Activated CD4-positive, alpha-beta T cell treated with anti-CD3 and anti-CD28 coated beads, Interleukin-2, amount 10 ng/mL, durations not matched to agents 24 days and 14 days (primary cell): ENCODE measurements around the gene EFHD1. TPM values are rescaled to one million over a fixed set of nuclear protein-coding genes. Genes with fewer than 3 reads are reported as not detected.

ENCODE experiments used
- DNase-seq: peaks from one replicate; pipeline ENCODE4 v3.0.0; 2022
- H3K27ac Mint-ChIP-seq: one replicate; pipeline ENCODE4 v1.8.0; 2022; ENCODE audit warnings: mild to moderate bottlenecking, mixed read lengths
- H3K27me3 Mint-ChIP-seq: one replicate; pipeline ENCODE4 v1.8.0; 2022; ENCODE audit warnings: mixed read lengths
- H3K36me3 Mint-ChIP-seq: one replicate; pipeline ENCODE4 v1.8.0; 2022; ENCODE audit warnings: low read depth, mild to moderate bottlenecking, mixed read lengths
- H3K4me1 Mint-ChIP-seq: one replicate; pipeline ENCODE4 v1.8.0; 2021; ENCODE audit warnings: mixed read lengths
- H3K4me3 Mint-ChIP-seq: one replicate; pipeline ENCODE4 v1.8.0; 2022; ENCODE audit warnings: mild to moderate bottlenecking, moderate library complexity, mixed read lengths
- H3K9me3 Mint-ChIP-seq: one replicate; pipeline ENCODE4 v1.8.0; 2021; ENCODE audit warnings: mixed read lengths
- intact Hi-C: fragments of 100-400 bp; cut with micrococcal nuclease; formaldehyde crosslinking; loops from one replicate; pipeline ENCODE4 v1.15.1; 2023
- total RNA-seq: library from RNA; stranded (reverse); gene quantifications from 2 replicates; pipeline ENCODE4 v1.2.3, GENCODE V29; 2022

Gene EFHD1
- 0.31 and 0.49 TPM in 2 replicates for total RNA-seq

- Mint-ChIP-seq H3K4me3 (peak within 1 kb of the TSS; percentile 49), H3K9me3 (no peaks in the 10 kb centered on the region), H3K4me1 (peaks cover 5% of the 10 kb centered on the region), H3K27me3 (peaks cover 47% of the 10 kb centered on the region), H3K36me3 (peaks cover 1% of the 10 kb centered on the region), H3K27ac (no peak within 1 kb of the TSS)
- intact Hi-C loops = no loop called here
- peak; percentile 87 for DNase-seq
Measured at GRCh38 chr2:232633413-232634205, at the start of gene EFHD1. EFHD1 (plus strand) TSS chr2:232633604; CDS start chr2:232633705, 101 bp downstream.

GRCh38 chr2:232584238-232584637, 49.2 kb upstream of the EFHD1 start:
- Mint-ChIP-seq H3K9me3 (no peaks in the 10 kb centered on the region), H3K27me3 (no peaks in the 10 kb centered on the region), H3K4me1 (peaks cover 9% of the 10 kb centered on the region), H3K27ac (no peak overlapping the region), H3K4me3 (no peak overlapping the region), H3K36me3 (peaks cover 27% of the 10 kb centered on the region)
- DNase-seq = no peak
- intact Hi-C loops = no loop called here

DNA sequence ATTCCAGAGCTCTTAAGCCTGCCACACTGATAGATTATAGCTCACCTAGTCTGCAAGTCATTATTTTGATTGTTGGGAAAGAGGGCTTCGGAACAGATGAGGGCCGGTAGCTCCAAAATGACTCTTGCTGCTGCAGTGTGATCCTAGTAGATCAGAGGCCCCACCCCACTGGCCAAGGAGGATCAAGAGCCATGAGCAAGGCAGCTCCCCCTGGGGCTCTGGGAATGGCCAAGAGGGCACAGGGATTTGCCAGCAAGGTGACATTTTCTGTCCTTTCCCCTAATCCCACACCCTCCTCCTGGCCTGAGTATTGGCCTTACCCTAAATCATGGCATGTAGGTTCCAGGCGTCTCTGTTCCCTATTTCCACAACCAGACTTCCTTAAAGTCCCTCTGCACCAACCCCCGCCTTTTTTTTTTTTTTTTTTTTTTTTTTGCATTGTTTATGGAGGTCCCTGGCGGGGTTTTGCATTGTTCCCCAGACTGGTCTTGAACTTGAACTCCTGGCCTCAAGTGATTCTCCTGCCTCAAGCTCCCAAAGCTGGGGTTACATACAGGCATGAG, 46.4 kb upstream of the EFHD1 start:
- no peak for DNase-seq
- no peak overlapping the region for H3K4me3 Mint-ChIP-seq
- H3K9me3 Mint-ChIP-seq = no peaks in the 10 kb centered on the region
- H3K36me3 Mint-ChIP-seq = peaks cover 16% of the 10 kb centered on the region
- H3K27me3 Mint-ChIP-seq = no peaks in the 10 kb centered on the region
- H3K27ac Mint-ChIP-seq = no peak overlapping the region
- H3K4me1 Mint-ChIP-seq = no peaks in the 10 kb centered on the region
- intact Hi-C loops = no loop called here

DNA sequence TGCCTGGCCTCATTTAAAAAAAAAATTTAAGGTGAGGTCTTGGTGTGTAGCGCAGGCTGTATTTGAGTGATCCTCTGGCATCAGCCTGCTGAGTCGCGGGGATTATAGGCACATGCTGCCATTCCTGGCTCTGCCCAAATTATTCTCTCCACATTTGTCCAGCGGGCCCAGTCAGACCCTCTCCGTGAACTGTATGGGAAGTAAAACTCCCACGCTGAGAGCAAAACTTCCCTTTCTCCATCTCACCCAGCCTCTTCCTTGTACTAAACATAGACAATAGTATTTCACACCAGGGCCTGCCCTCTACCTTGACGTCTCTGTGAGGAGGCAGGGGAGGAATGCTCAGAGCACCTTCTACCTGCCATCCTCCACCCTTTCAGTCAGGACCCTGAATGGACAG, 45.9 kb upstream of the EFHD1 start:
- no peak overlapping the region for H3K4me3 Mint-ChIP-seq
- peaks cover 12% of the 10 kb centered on the region for H3K36me3 Mint-ChIP-seq
- no peak for DNase-seq
- no peak overlapping the region for H3K27ac Mint-ChIP-seq
- no peaks in the 10 kb centered on the region for H3K27me3 Mint-ChIP-seq
- no peaks in the 10 kb centered on the region for H3K4me1 Mint-ChIP-seq
- no peaks in the 10 kb centered on the region for H3K9me3 Mint-ChIP-seq
- intact Hi-C loops = no loop called here

GRCh38 chr2:232588031-232588430, 45.4 kb upstream of the EFHD1 start:
- Mint-ChIP-seq H3K9me3 (no peaks in the 10 kb centered on the region), H3K27me3 (no peaks in the 10 kb centered on the region), H3K4me1 (peaks cover 3% of the 10 kb centered on the region), H3K36me3 (peaks cover 10% of the 10 kb centered on the region), H3K27ac (no peak overlapping the region), H3K4me3 (no peak overlapping the region)
- intact Hi-C loops = no loop called here
- no peak for DNase-seq

- Mint-ChIP-seq H3K9me3 (no peaks in the 10 kb centered on the region), H3K27me3 (no peaks in the 10 kb centered on the region), H3K4me1 (peaks cover 8% of the 10 kb centered on the region), H3K4me3 (no peak overlapping the region), H3K27ac (no peak overlapping the region), H3K36me3 (peaks cover 5% of the 10 kb centered on the region)
- DNase-seq = no peak
- intact Hi-C loops = no loop called here
Measured at GRCh38 chr2:232588680-232589585, 44.5 kb upstream of the EFHD1 start.

GRCh38 chr2:232592772-232593395, 40.5 kb upstream of the EFHD1 start:
- H3K27ac Mint-ChIP-seq = peak overlapping the region; percentile 88
- H3K4me3 Mint-ChIP-seq = peak overlapping the region; percentile 22
- no peaks in the 10 kb centered on the region for H3K27me3 Mint-ChIP-seq
- no peaks in the 10 kb centered on the region for H3K9me3 Mint-ChIP-seq
- intact Hi-C loops = no loop called here
- no peaks in the 10 kb centered on the region for H3K36me3 Mint-ChIP-seq
- peaks cover 8% of the 10 kb centered on the region for H3K4me1 Mint-ChIP-seq
- no peak for DNase-seq

DNA sequence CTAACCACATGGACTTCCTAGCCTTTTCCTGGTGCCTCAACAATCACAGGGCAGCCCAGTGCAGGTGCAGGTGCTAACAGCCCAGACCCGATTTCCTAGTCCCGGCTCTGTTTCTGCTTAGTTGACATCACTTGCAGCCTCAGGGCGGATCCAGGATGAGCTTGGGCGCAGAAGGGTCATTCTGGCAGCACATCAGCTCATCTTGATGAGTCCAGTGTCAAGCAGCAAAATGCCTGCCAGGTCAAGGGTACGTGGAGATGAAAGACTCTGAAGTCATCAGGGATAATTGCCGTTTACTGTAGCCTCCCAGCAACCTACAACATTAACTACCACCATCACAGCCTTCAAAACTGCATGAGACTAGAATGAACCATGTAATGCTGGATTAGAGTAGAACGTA, 39.4 kb upstream of the EFHD1 start:
- H3K27ac Mint-ChIP-seq = no peak overlapping the region
- no peaks in the 10 kb centered on the region for H3K27me3 Mint-ChIP-seq
- no peak overlapping the region for H3K4me3 Mint-ChIP-seq
- no peak for DNase-seq
- H3K36me3 Mint-ChIP-seq = no peaks in the 10 kb centered on the region
- intact Hi-C loops = no loop called here
- H3K9me3 Mint-ChIP-seq = no peaks in the 10 kb centered on the region
- peaks cover 8% of the 10 kb centered on the region for H3K4me1 Mint-ChIP-seq

DNA sequence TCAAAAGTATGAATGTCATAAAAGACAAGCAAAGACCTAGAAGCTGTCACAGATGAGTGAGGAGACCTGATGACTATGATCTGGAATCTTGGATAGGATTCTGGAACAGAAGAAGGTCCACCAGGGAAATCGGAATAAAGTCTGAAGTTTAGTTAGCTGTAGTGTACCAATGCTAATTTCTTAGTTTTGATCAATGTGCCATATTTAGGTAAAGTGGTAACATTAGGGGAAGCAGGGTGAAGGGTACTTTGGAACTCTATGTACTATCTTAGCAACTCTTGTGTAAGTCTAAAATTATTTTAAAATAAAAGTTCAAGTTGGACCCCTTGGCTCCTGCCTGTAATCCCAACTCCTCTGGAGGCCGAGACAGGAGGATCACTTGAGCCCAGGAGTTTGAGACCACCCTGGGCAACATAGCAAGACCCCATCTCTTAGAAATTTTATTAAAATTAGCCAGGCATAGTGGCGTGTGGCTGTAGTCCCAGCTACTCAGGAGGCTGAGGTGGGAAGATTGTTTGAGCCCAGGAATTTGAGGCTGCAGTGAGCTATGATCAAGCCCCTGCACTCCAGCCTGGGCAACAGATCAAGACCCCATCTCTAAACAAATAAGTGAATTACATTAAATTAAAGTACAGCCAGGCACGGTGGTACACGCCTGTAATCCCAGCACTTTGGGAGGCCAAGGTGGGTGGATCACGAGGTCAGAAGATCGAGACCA, 35.9 kb upstream of the EFHD1 start:
- H3K36me3 Mint-ChIP-seq = no peaks in the 10 kb centered on the region
- no peak overlapping the region for H3K27ac Mint-ChIP-seq
- intact Hi-C loops = no loop called here
- peaks cover 8% of the 10 kb centered on the region for H3K4me1 Mint-ChIP-seq
- no peak overlapping the region for H3K4me3 Mint-ChIP-seq
- no peak for DNase-seq
- no peaks in the 10 kb centered on the region for H3K9me3 Mint-ChIP-seq
- H3K27me3 Mint-ChIP-seq = no peaks in the 10 kb centered on the region

GRCh38 chr2:232598293-232598692, 35.1 kb upstream of the EFHD1 start:
- no peak overlapping the region for H3K4me3 Mint-ChIP-seq
- no peak for DNase-seq
- intact Hi-C loops = no loop called here
- H3K27ac Mint-ChIP-seq = no peak overlapping the region
- H3K27me3 Mint-ChIP-seq = peaks cover 2% of the 10 kb centered on the region
- peaks cover 2% of the 10 kb centered on the region for H3K4me1 Mint-ChIP-seq
- no peaks in the 10 kb centered on the region for H3K9me3 Mint-ChIP-seq
- no peaks in the 10 kb centered on the region for H3K36me3 Mint-ChIP-seq

- Mint-ChIP-seq H3K9me3 (no peaks in the 10 kb centered on the region), H3K36me3 (no peaks in the 10 kb centered on the region), H3K27me3 (peaks cover 11% of the 10 kb centered on the region), H3K4me1 (no peaks in the 10 kb centered on the region), H3K27ac (no peak overlapping the region), H3K4me3 (no peak overlapping the region)
- no peak for DNase-seq
- intact Hi-C loops = no loop called here
Measured at GRCh38 chr2:232600053-232600773, 33.2 kb upstream of the EFHD1 start.

DNA sequence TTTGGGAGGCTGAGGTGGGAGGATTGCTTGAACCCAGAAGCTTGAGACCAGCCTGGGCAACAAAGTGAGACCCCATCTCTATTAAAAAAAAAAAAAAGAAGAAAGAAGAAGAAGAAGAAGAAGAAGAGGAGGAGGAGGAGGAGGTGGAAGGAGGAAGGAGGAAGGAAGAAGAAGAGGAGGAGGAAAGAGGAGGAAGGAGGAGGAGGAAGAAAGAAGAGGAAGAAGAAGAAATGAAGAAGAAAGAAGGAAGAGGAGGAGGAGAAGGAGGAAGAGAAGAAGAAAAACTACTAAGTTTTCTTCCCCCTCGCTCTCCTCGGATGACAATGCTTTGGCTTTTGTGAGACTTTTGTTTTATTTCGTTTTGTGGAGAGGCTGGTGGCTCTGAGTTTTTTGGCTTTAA, 30.1 kb upstream of the EFHD1 start:
- no peaks in the 10 kb centered on the region for H3K36me3 Mint-ChIP-seq
- no peak for DNase-seq
- H3K9me3 Mint-ChIP-seq = no peaks in the 10 kb centered on the region
- H3K27me3 Mint-ChIP-seq = peaks cover 11% of the 10 kb centered on the region
- no peak overlapping the region for H3K4me3 Mint-ChIP-seq
- H3K4me1 Mint-ChIP-seq = peaks cover 11% of the 10 kb centered on the region
- intact Hi-C loops = no loop called here
- H3K27ac Mint-ChIP-seq = no peak overlapping the region

DNA sequence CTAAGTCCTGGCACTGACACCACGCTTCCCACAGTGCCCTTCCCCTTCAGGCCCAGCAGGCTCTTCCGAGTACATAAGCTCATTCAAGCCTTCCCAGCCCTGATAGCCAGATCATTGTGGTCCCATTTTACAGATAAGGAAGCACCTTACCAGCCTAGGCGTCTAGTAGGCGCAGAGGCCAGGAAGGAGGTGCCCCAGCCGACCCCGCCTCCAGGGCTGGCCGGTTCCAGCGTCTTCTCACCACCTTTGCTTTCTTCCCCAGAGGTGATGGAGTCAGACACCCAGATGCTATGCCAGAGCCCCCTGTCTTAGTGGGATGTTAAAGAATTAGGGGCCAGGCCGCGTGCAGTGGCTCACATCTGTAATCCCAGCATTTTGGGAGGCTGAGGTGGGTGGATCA, 28.9 kb upstream of the EFHD1 start:
- Mint-ChIP-seq H3K4me3 (no peak overlapping the region), H3K4me1 (peaks cover 11% of the 10 kb centered on the region), H3K27ac (no peak overlapping the region), H3K27me3 (peaks cover 11% of the 10 kb centered on the region), H3K9me3 (no peaks in the 10 kb centered on the region), H3K36me3 (no peaks in the 10 kb centered on the region)
- DNase-seq = no peak
- intact Hi-C loops = no loop called here
